Osteoblast (primary cell): ENCODE measurements around the gene OTOA. TPM values are rescaled to one million over a fixed set of nuclear protein-coding genes. Genes with fewer than 3 reads are reported as not detected.

ENCODE experiments used
- DNase-seq: peaks from one replicate; pipeline ENCODE4 v3.0.0; 2011; ENCODE audit warnings: low spot score, mixed read lengths; ENCODE audit not compliant: insufficient read length; ENCODE audit errors: missing footprints
- H2AFZ ChIP-seq: 2 replicates; pipeline ENCODE4 v1.6.0; 2011; ENCODE audit warnings: mild to moderate bottlenecking, low read length
- H3K27ac ChIP-seq: 2 replicates; pipeline ENCODE4 v1.5.1; 2011; ENCODE audit warnings: mild to moderate bottlenecking, low read depth, low read length, moderate library complexity
- H3K27me3 ChIP-seq: 2 replicates; pipeline ENCODE4 v1.6.0; 2012; ENCODE audit warnings: mild to moderate bottlenecking, control low read depth, inconsistent platforms, low read length, moderate library complexity; ENCODE audit not compliant: insufficient read depth
- H3K36me3 ChIP-seq: 2 replicates; pipeline ENCODE4 v1.5.1; 2011; ENCODE audit warnings: mild to moderate bottlenecking, low read length, control low read depth, moderate library complexity; ENCODE audit not compliant: insufficient read depth
- H3K4me1 ChIP-seq: 2 replicates; pipeline ENCODE4 v1.5.1; 2011; ENCODE audit warnings: mild to moderate bottlenecking, low read length, control low read depth, moderate library complexity; ENCODE audit not compliant: insufficient read depth
- H3K4me2 ChIP-seq: 2 replicates; pipeline ENCODE4 v1.6.0; 2011; ENCODE audit warnings: mild to moderate bottlenecking, low read length; ENCODE audit not compliant: insufficient read depth
- H3K4me3 ChIP-seq: fragments of 200-600 bp; sonication (generic); 3 replicates; pipeline ENCODE4 v1.5.1; 2012; ENCODE audit warnings: mild to moderate bottlenecking, low read length, inconsistent platforms; ENCODE audit not compliant: insufficient read depth
- H3K79me2 ChIP-seq: 2 replicates; pipeline ENCODE4 v1.6.0; 2012; ENCODE audit warnings: mild to moderate bottlenecking, low read length, control low read depth, inconsistent platforms; ENCODE audit not compliant: insufficient read depth
- H3K9me3 ChIP-seq: 2 replicates; pipeline ENCODE4 v1.5.1; 2011; ENCODE audit warnings: low read depth, low read length, control low read depth
- H4K20me1 ChIP-seq: 2 replicates; pipeline ENCODE4 v1.6.0; 2012; ENCODE audit warnings: mild to moderate bottlenecking, low read length, control low read depth; ENCODE audit not compliant: insufficient read depth
- total RNA-seq: library from RNA; depleted of rRNA; stranded (reverse); fragments of >200 nt; gene quantifications from 2 replicates; pipeline ENCODE4 v1.2.3, GENCODE V29; 2012
- TF ChIP-seq, protein P1 (sequence below): IDR thresholded peaks from 2 replicates; pipeline ENCODE4 v1.5.1; 2011; ENCODE audit warnings: mild to moderate bottlenecking, low read depth, low read length, moderate library complexity; ENCODE audit errors: extremely low read depth

The OTOA gene
- total RNA-seq, 1 donor: under 0.01 TPM

DNA sequence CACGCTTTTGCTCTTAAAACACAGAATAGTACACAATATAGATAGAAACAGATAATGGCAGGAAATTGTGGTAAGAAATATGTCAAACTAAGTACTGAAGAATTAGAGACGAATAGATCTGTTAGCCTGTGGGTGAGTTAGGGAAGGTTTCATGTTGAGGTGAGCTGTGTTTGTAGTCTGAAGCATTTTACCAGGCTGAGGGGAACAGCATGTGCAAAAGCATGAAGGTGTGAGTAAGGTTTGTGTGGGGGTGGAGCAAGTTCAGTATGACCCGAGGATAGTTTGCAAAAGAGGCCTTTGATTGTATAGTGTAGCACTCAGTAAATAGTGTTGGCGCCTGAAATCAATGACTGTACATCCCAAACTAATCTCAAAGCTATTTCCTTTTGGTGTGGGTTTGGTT lies 25.2 kb upstream of the OTOA start:
- Histone ChIP-seq H3K36me3 (peaks cover 4% of the 10 kb centered on the region), H3K27ac (peak overlapping the region; percentile 27), H3K4me2 (peak overlapping the region; percentile 40), H2AFZ (no peak overlapping the region), H4K20me1 (peaks cover 3% of the 10 kb centered on the region), H3K27me3 (no peaks in the 10 kb centered on the region), H3K9me3 (no peaks in the 10 kb centered on the region), H3K4me3 (no peak overlapping the region), H3K79me2 (peaks cover 46% of the 10 kb centered on the region), H3K4me1 (peaks cover 22% of the 10 kb centered on the region)
- peak; percentile 88 for DNase-seq
- TF ChIP-seq, protein P1, sequence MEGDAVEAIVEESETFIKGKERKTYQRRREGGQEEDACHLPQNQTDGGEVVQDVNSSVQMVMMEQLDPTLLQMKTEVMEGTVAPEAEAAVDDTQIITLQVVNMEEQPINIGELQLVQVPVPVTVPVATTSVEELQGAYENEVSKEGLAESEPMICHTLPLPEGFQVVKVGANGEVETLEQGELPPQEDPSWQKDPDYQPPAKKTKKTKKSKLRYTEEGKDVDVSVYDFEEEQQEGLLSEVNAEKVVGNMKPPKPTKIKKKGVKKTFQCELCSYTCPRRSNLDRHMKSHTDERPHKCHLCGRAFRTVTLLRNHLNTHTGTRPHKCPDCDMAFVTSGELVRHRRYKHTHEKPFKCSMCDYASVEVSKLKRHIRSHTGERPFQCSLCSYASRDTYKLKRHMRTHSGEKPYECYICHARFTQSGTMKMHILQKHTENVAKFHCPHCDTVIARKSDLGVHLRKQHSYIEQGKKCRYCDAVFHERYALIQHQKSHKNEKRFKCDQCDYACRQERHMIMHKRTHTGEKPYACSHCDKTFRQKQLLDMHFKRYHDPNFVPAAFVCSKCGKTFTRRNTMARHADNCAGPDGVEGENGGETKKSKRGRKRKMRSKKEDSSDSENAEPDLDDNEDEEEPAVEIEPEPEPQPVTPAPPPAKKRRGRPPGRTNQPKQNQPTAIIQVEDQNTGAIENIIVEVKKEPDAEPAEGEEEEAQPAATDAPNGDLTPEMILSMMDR: no peak

DNA sequence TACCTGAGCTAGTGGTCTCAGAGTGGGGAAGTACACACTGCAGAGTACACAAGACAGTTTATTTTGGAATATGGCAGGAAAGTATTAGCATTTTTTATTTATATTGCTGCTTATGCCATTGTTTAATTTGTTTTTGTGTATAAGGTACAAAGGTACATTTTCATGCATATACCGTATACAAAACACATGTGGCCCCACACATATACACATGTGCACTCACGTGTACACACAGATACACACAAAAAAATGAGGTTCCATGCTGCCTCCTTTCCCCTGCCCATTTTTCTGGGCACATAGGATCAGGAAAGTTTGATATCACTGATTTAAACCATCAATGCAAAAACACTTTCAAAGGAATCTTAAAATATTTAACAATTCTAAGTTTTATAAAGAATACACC lies 24.3 kb upstream of the OTOA start:
- Histone ChIP-seq H2AFZ (no peak overlapping the region), H3K4me1 (peaks cover 22% of the 10 kb centered on the region), H3K36me3 (peaks cover under 1% of the 10 kb centered on the region), H3K27ac (peak overlapping the region; percentile 10), H3K9me3 (no peaks in the 10 kb centered on the region), H3K79me2 (peaks cover 47% of the 10 kb centered on the region), H4K20me1 (peaks cover 3% of the 10 kb centered on the region), H3K27me3 (no peaks in the 10 kb centered on the region), H3K4me2 (peak overlapping the region; percentile 40), H3K4me3 (no peak overlapping the region)
- DNase-seq: no peak
- TF ChIP-seq, protein P1: no peak

DNA sequence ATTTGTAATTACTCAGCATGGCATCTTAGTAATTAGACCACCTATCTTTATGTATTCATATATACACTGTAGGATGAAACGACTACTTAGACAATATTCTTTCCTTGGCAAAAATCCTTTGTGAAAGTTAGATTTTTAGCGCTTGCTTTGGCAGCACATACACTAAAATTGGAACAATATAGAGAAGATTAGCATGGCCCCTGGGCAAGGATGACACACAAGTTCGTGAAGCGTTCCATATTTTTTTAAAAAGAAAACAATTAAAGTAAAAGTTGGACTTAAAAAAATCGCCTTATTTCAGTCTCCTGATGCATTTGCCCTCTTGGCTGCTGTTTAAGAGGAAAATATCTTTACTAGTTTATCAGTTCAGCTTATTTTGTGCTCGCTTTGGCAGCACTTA lies 21.9 kb upstream of the OTOA start:
- H3K9me3 ChIP-seq: no peaks in the 10 kb centered on the region
- TF ChIP-seq, protein P1: no peak
- peaks cover 61% of the 10 kb centered on the region for H3K79me2 ChIP-seq
- peaks cover 36% of the 10 kb centered on the region for H3K4me1 ChIP-seq
- no peak overlapping the region for H3K4me3 ChIP-seq
- H3K36me3 ChIP-seq: no peaks in the 10 kb centered on the region
- H3K27ac ChIP-seq: no peak overlapping the region
- no peak overlapping the region for H2AFZ ChIP-seq
- H4K20me1 ChIP-seq: peaks cover 6% of the 10 kb centered on the region
- no peak for DNase-seq
- H3K4me2 ChIP-seq: no peak overlapping the region
- H3K27me3 ChIP-seq: no peaks in the 10 kb centered on the region

DNA sequence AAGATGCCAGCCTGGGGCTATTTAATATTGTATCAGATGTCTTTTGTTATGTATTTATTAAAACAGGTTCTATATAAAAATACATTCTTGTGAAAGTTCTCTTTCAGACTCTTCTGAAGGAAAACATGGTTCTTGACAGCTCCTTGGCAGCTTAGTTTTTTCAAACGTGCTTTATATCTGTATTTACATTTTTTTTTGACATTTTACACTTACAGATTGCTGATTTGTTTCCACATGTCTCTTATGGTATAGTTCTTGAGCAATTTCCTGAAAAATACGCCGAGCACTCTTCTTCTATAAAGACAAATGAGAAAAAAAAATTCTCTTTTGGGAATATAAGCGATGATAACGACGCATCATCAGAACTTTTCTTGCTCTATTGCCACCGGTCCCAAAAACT lies 20.9 kb upstream of the OTOA start:
- Histone ChIP-seq H3K4me1 (peaks cover 36% of the 10 kb centered on the region), H3K4me3 (no peak overlapping the region), H2AFZ (no peak overlapping the region), H4K20me1 (peaks cover 6% of the 10 kb centered on the region), H3K4me2 (no peak overlapping the region), H3K79me2 (peaks cover 65% of the 10 kb centered on the region), H3K9me3 (no peaks in the 10 kb centered on the region), H3K27ac (no peak overlapping the region), H3K27me3 (no peaks in the 10 kb centered on the region), H3K36me3 (no peaks in the 10 kb centered on the region)
- no peak for DNase-seq
- TF ChIP-seq, protein P1: no peak
